ENCODE data around the gene SLC39A11. TPM values are rescaled to one million over a fixed set of nuclear protein-coding genes. Genes with fewer than 3 reads are reported as not detected.

Gene SLC39A11
- total RNA-seq, 1 experiment from 2014 or later, result 7.9 TPM

GRCh38 chr17:73072219-73072962 is 20.1 kb downstream of the SLC39A11 start:
- DNase-seq (ENCODE audit: low read depth), result no peak

- peak; percentile 15 for DNase-seq (ENCODE audit: low read depth)
Observed at GRCh38 chr17:73071066-73071999, 21.2 kb downstream of the SLC39A11 start.

- no peak for DNase-seq (ENCODE audit: low read depth)
Observed at GRCh38 chr17:73069841-73070240, 22.6 kb downstream of the SLC39A11 start.

- DNase-seq (ENCODE audit: low read depth), result no peak
Observed at GRCh38 chr17:73069164-73069770, 23.2 kb downstream of the SLC39A11 start.

GRCh38 chr17:73068322-73069153 is 23.9 kb downstream of the SLC39A11 start:
- peak; percentile 83 for DNase-seq (ENCODE audit: low read depth)

- peak; percentile 23 for DNase-seq (ENCODE audit: low read depth)
Observed at GRCh38 chr17:73067699-73068098, 24.8 kb downstream of the SLC39A11 start.

GRCh38 chr17:73067075-73067474 is 25.4 kb downstream of the SLC39A11 start:
- no peak for DNase-seq (ENCODE audit: low read depth)

- DNase-seq (ENCODE audit: low read depth), result no peak
Observed at GRCh38 chr17:73066148-73066884, 26.2 kb downstream of the SLC39A11 start.

- no peak for DNase-seq (ENCODE audit: low read depth)
Observed at GRCh38 chr17:73065376-73065775, 27.1 kb downstream of the SLC39A11 start.

GRCh38 chr17:73064084-73064938 is 28.2 kb downstream of the SLC39A11 start:
- DNase-seq (ENCODE audit: low read depth), result peak; percentile 32

GRCh38 chr17:73062726-73063125 is 29.8 kb downstream of the SLC39A11 start:
- DNase-seq (ENCODE audit: low read depth), result no peak

- DNase-seq (ENCODE audit: low read depth), result no peak
Observed at GRCh38 chr17:73061161-73061560, 31.3 kb downstream of the SLC39A11 start.

GRCh38 chr17:73060721-73061120 is 31.8 kb downstream of the SLC39A11 start:
- no peak for DNase-seq (ENCODE audit: low read depth)

- peak; percentile 21 for DNase-seq (ENCODE audit: low read depth)
Observed at GRCh38 chr17:73059713-73060112, 32.8 kb downstream of the SLC39A11 start.

- DNase-seq (ENCODE audit: low read depth), result peak; percentile 40
Observed at GRCh38 chr17:73058022-73058421, 34.5 kb downstream of the SLC39A11 start.

GRCh38 chr17:73057196-73057595 is 35.3 kb downstream of the SLC39A11 start:
- no peak for DNase-seq (ENCODE audit: low read depth)

- no peak for DNase-seq (ENCODE audit: low read depth)
Observed at GRCh38 chr17:73052923-73053322, 39.6 kb downstream of the SLC39A11 start.

- DNase-seq (ENCODE audit: low read depth), result no peak
Observed at GRCh38 chr17:73050797-73051196, 41.7 kb downstream of the SLC39A11 start.

- DNase-seq (ENCODE audit: low read depth), result no peak
Observed at GRCh38 chr17:73048170-73048569, 44.3 kb downstream of the SLC39A11 start.

GRCh38 chr17:73045724-73046123 is 46.8 kb downstream of the SLC39A11 start:
- no peak for DNase-seq (ENCODE audit: low read depth)

Data from RPMI7951 (cell line).